GM23338 (cell line): ENCODE data around the gene GTSE1. TPM values are rescaled to one million over a fixed set of nuclear protein-coding genes. Genes with fewer than 3 reads are reported as not detected.

Experiments used
- ATAC-seq: fragments of 200-7000 bp; cut with Tn5 transposase; 3 replicates; pipeline ENCODE4 v1.9.1; 2020
- DNase-seq: peaks from one replicate; pipeline ENCODE4 v3.0.0-alpha.2; 2015; ENCODE audit warnings: low spot score
- H2AFZ ChIP-seq: fragments of 200-600 bp; sonication (generic); 2 replicates; pipeline ENCODE4 v1.8.0; 2016; ENCODE audit warnings: antibody characterized with exemption, mild to moderate bottlenecking, moderate library complexity
- H3F3A ChIP-seq: fragments of 200-600 bp; sonication (generic); replicated peaks from 2 replicates; pipeline ENCODE4 v1.8.0; 2017; ENCODE audit warnings: antibody characterized with exemption, mixed run types, low read depth
- H3K27ac ChIP-seq: fragments of 200-600 bp; sonication (generic); 2 replicates; pipeline ENCODE4 v1.6.1; 2016; ENCODE audit warnings: low read depth
- H3K27me3 ChIP-seq: fragments of 200-600 bp; sonication (generic); 2 replicates; pipeline ENCODE4 v1.8.0; 2016; ENCODE audit warnings: mild to moderate bottlenecking, mixed run types, moderate library complexity; ENCODE audit not compliant: insufficient read depth
- H3K36me3 ChIP-seq: fragments of 200-600 bp; sonication (generic); 2 replicates; pipeline ENCODE4 v1.8.0; 2016; ENCODE audit warnings: mild to moderate bottlenecking; ENCODE audit not compliant: insufficient read depth
- H3K4me1 ChIP-seq: fragments of 200-600 bp; sonication (generic); 2 replicates; pipeline ENCODE4 v1.8.0; 2016; ENCODE audit warnings: mild to moderate bottlenecking, moderate library complexity; ENCODE audit not compliant: insufficient read depth
- H3K4me2 ChIP-seq: fragments of 200-600 bp; sonication (generic); 2 replicates; pipeline ENCODE4 v1.7.1; 2017; ENCODE audit warnings: mixed run types
- H3K4me3 ChIP-seq: fragments of 200-600 bp; sonication (generic); 2 replicates; pipeline ENCODE4 v1.6.1; 2016; ENCODE audit warnings: mixed run types
- H3K79me2 ChIP-seq: fragments of 200-600 bp; sonication (generic); replicated peaks from 2 replicates; pipeline ENCODE4 v1.8.0; 2017; ENCODE audit warnings: mild to moderate bottlenecking; ENCODE audit not compliant: insufficient read depth
- H3K9me2 ChIP-seq: fragments of 200-600 bp; sonication (generic); 2 replicates; pipeline ENCODE4 v1.8.0; 2017; ENCODE audit not compliant: insufficient read depth
- H4K20me1 ChIP-seq: fragments of 200-600 bp; sonication (generic); replicated peaks from 2 replicates; pipeline ENCODE4 v1.8.0; 2017; ENCODE audit warnings: mild to moderate bottlenecking; ENCODE audit not compliant: insufficient read depth
- H3K27ac Mint-ChIP-seq: 2 replicates; pipeline ENCODE4 v1.8.0; 2020; ENCODE audit warnings: inconsistent platforms, mild to moderate bottlenecking, moderate library complexity, mixed read lengths
- H3K27me3 Mint-ChIP-seq: 3 replicates; pipeline ENCODE4 v1.8.0; 2022; ENCODE audit warnings: low read depth, mild to moderate bottlenecking, moderate library complexity, mixed read lengths, inconsistent platforms; ENCODE audit not compliant: insufficient read depth, poor library complexity
- H3K36me3 Mint-ChIP-seq: 3 replicates; pipeline ENCODE4 v1.8.0; 2021; ENCODE audit warnings: low read depth, mild to moderate bottlenecking, inconsistent platforms, moderate library complexity, mixed read lengths
- H3K4me1 Mint-ChIP-seq: 3 replicates; pipeline ENCODE4 v1.8.0; 2020; ENCODE audit warnings: mild to moderate bottlenecking, inconsistent platforms, mixed read lengths
- H3K4me3 Mint-ChIP-seq: 3 replicates; pipeline ENCODE4 v1.8.0; 2021; ENCODE audit warnings: moderate library complexity, mild to moderate bottlenecking, inconsistent platforms, mixed read lengths
- H3K9me3 Mint-ChIP-seq: 3 replicates; pipeline ENCODE4 v1.8.0; 2020; ENCODE audit warnings: moderate library complexity, mild to moderate bottlenecking, inconsistent platforms, mixed read lengths
- CREB1 ChIP-seq: fragments of 250-450 bp; sonication (Bioruptor Pico); IDR thresholded peaks from 2 replicates; pipeline ENCODE4 v1.5.0; 2020; ENCODE audit warnings: low read depth, mild to moderate bottlenecking, moderate library complexity
- CTCF ChIP-seq, 2 experiments: fragments of 200-600 bp in 1 of 2; sonication (generic) in 1 of 2; conservative IDR thresholded peaks; 2 replicates each; pipeline versions ENCODE4 v1.5.1 to v1.6.1; 2016 to 2017; ENCODE audit warnings: antibody characterized with exemption in 2 of 2, low read depth in 2 of 2, mild to moderate bottlenecking in 2 of 2, moderate library complexity in 1 of 2
- ETS1 ChIP-seq: IDR thresholded peaks from 2 replicates; pipeline ENCODE4 v1.6.1; 2016; ENCODE audit warnings: antibody characterized with exemption
- EZH2 ChIP-seq: fragments of 200-600 bp; sonication (generic); IDR thresholded peaks from one replicate; pipeline ENCODE4 v1.8.0; 2017; ENCODE audit warnings: antibody characterized with exemption, mild to moderate bottlenecking, low read depth; ENCODE audit not compliant: unreplicated experiment
- ZNF462 ChIP-seq: fragments of 250-450 bp; sonication (Bioruptor Pico); IDR thresholded peaks from 2 replicates; pipeline ENCODE4 v1.5.0; 2020; ENCODE audit warnings: mild to moderate bottlenecking, moderate library complexity
- polyA plus RNA-seq: library from polyadenylated mRNA; unstranded; fragments of >200 nt; fragmentation: Nextera tagmentation; extraction: Ambion mirVana; gene quantifications from 2 replicates; pipeline ENCODE4 v1.2.1, GENCODE V29; 2016
- total RNA-seq: library from RNA; depleted of rRNA; stranded (reverse); fragments of >200 nt; shearing (Covaris generic); gene quantifications from 2 replicates; pipeline ENCODE4 v1.2.3, GENCODE V29; 2014

GTSE1 gene
- total and polyA plus RNA-seq, 2 experiments from 2014 or later, result 26.3 to 28.6 TPM

GRCh38 chr22:46267431-46268279 is 29.0 kb upstream of the GTSE1 start, which contains the start of gene TTC38 (continued):
- TF ChIP-seq ETS1, result 0 out of 2 replicates have a peak, but pooled peaks have one; percentile 29
- TF ChIP-seq EZH2, result no peak

- peaks cover 25% of the 10 kb centered on the region for H3K9me3 Mint-ChIP-seq
- DNase-seq, result no peak
- Histone ChIP-seq H3K4me3 (no peak overlapping the region), H2AFZ (no peak overlapping the region), H3K4me1 (no peaks in the 10 kb centered on the region), H3K36me3 (0 out of 2 replicates have a peak, but pooled peaks cover 3% of the 10 kb centered on the region), H3K27me3 (peaks cover 15% of the 10 kb centered on the region), H3K79me2 (no peaks in the 10 kb centered on the region), H3K27ac (no peak overlapping the region), H3K9me2 (no peaks in the 10 kb centered on the region), H3K4me2 (no peak overlapping the region), H3F3A (no peaks in the 10 kb centered on the region), H4K20me1 (no peaks in the 10 kb centered on the region; the same call in none of the 2 replicates)
- peaks cover 7% of the 10 kb centered on the region for H3K4me1 Mint-ChIP-seq
- peaks cover 20% of the 10 kb centered on the region for H3K27me3 Mint-ChIP-seq
- ATAC-seq, result no peak
- TF ChIP-seq CREB1 (CRISPR knock-in tag) (no peak), CTCF (conservative IDR thresholded peaks at IDR 0.05; ENCODE audit: low read depth in 2 of 2) (no peak), ETS1 (no peak), ZNF462 (CRISPR knock-in tag) (no peak)
- H3K36me3 Mint-ChIP-seq, result peaks cover 26% of the 10 kb centered on the region
- H3K27ac Mint-ChIP-seq, result no peak overlapping the region
- H3K4me3 Mint-ChIP-seq, result peak overlapping the region; percentile 30; the same call in 1 of the 3 replicates
These were observed 27.1 kb upstream of the GTSE1 start for GRCh38 chr22:46269564-46269963.
